Neuronal stem cell (in vitro differentiated cells): Measurements from ENCODE around the gene GPC2.

Experiments
- DNase-seq: peaks from one replicate; pipeline ENCODE4 v3.0.0-alpha.2; 2013; ENCODE audit warnings: low spot score
- H2AFZ ChIP-seq: one replicate; pipeline ENCODE4 v1.6.1; 2013; ENCODE audit warnings: mild to moderate bottlenecking, low read length, inconsistent platforms
- H2AK5ac ChIP-seq: 2 replicates; pipeline ENCODE4 v1.6.1; 2013; ENCODE audit warnings: low read depth, mild to moderate bottlenecking, inconsistent platforms, low read length, moderate library complexity, mixed read lengths
- H2BK120ac ChIP-seq: 2 replicates; pipeline ENCODE4 v1.6.1; 2013; ENCODE audit warnings: low read depth, mild to moderate bottlenecking, inconsistent platforms, low read length, moderate library complexity, mixed read lengths
- H2BK12ac ChIP-seq: one replicate; pipeline ENCODE4 v1.6.1; 2013; ENCODE audit warnings: low read length, inconsistent platforms
- H2BK15ac ChIP-seq: 2 replicates; pipeline ENCODE4 v1.6.1; 2013; ENCODE audit warnings: mild to moderate bottlenecking, low read length, inconsistent platforms, mixed read lengths
- H2BK5ac ChIP-seq: one replicate; pipeline ENCODE4 v1.6.1; 2013; ENCODE audit warnings: inconsistent platforms, mild to moderate bottlenecking, low read length, moderate library complexity
- H3K14ac ChIP-seq: one replicate; pipeline ENCODE4 v1.6.1; 2013; ENCODE audit warnings: low read length, inconsistent platforms
- H3K18ac ChIP-seq: 2 replicates; pipeline ENCODE4 v1.6.1; 2013; ENCODE audit warnings: low read length, inconsistent platforms
- H3K23ac ChIP-seq: 2 replicates; pipeline ENCODE4 v1.6.1; 2013; ENCODE audit warnings: low read depth, mild to moderate bottlenecking, mixed read lengths, low read length, inconsistent platforms; ENCODE audit not compliant: poor library complexity
- H3K27ac ChIP-seq: replicated peaks from 3 replicates; pipeline ENCODE4 v1.5.1; 2013; ENCODE audit warnings: low read length, inconsistent platforms
- H3K27me3 ChIP-seq, 3 experiments: 2 replicates each; pipeline ENCODE4 v1.6.1; 2013; ENCODE audit warnings: low read length in 3 of 3, mild to moderate bottlenecking in 2 of 3, inconsistent platforms in 1 of 3, low read depth in 1 of 3, mixed read lengths in 1 of 3, moderate library complexity in 1 of 3; ENCODE audit not compliant: control insufficient read depth in 3 of 3, insufficient read depth in 3 of 3
- H3K36me3 ChIP-seq, 2 donors: replicated peaks in 1 of 2; 2 replicates each; pipeline ENCODE4 v1.6.1; 2013; ENCODE audit warnings: low read length in 2 of 2; ENCODE audit not compliant: control insufficient read depth in 2 of 2, insufficient read depth in 2 of 2
- H3K4ac ChIP-seq: 2 replicates; pipeline ENCODE4 v1.6.1; 2013; ENCODE audit warnings: inconsistent platforms, mild to moderate bottlenecking, low read length, moderate library complexity
- H3K4me1 ChIP-seq, 2 donors: 1 replicate in 1 of 2; 2 replicates in 1 of 2; pipeline ENCODE4 v1.6.1; 2013; ENCODE audit warnings: low read length in 2 of 2, low read depth in 1 of 2; ENCODE audit not compliant: control insufficient read depth in 2 of 2, insufficient read depth in 1 of 2
- H3K4me2 ChIP-seq: one replicate; pipeline ENCODE4 v1.6.1; 2013; ENCODE audit warnings: mild to moderate bottlenecking, low read length, inconsistent platforms; ENCODE audit not compliant: insufficient read depth, poor library complexity, severe bottlenecking
- H3K4me3 ChIP-seq, 2 donors: 2 replicates each; pipeline ENCODE4 v1.5.1; 2013; ENCODE audit warnings: low read length in 2 of 2, mild to moderate bottlenecking in 2 of 2, inconsistent platforms in 1 of 2, moderate library complexity in 1 of 2
- H3K79me1 ChIP-seq: one replicate; pipeline ENCODE4 v1.6.1; 2013; ENCODE audit warnings: low read depth, mild to moderate bottlenecking, inconsistent platforms, low read length, moderate library complexity
- H3K9ac ChIP-seq: one replicate; pipeline ENCODE4 v1.6.1; 2013; ENCODE audit warnings: mild to moderate bottlenecking, low read depth, low read length, inconsistent platforms; ENCODE audit not compliant: poor library complexity
- H3K9me3 ChIP-seq, 2 donors: replicated peaks in 1 of 2; 2 replicates each; pipeline versions ENCODE3 to v1.6.1; 2013; ENCODE audit warnings: low read length in 2 of 2, mild to moderate bottlenecking in 2 of 2, inconsistent platforms in 1 of 2, low read depth in 1 of 2, mixed read lengths in 1 of 2, moderate library complexity in 1 of 2; ENCODE audit not compliant: control insufficient read depth in 2 of 2, insufficient read depth in 1 of 2
- H4K8ac ChIP-seq: one replicate; pipeline ENCODE4 v1.6.1; 2013; ENCODE audit warnings: low read depth, mild to moderate bottlenecking, inconsistent platforms, low read length, moderate library complexity
- H4K91ac ChIP-seq: one replicate; pipeline ENCODE4 v1.6.1; 2013; ENCODE audit warnings: low read length, low read depth, mild to moderate bottlenecking, inconsistent platforms; ENCODE audit not compliant: poor library complexity
- WGBS, 2 donors: extraction: QIAGEN DNeasy Blood & Tissue Kit; methylation state at CpG; one replicate each; pipeline ENCODE4 v1.1.7; 2013; ENCODE audit warnings: missing lambda C conversion rate in 2 of 2, mixed read lengths in 1 of 2; ENCODE audit not compliant: insufficient read length in 2 of 2, insufficient replicate concordance in 1 of 2; ENCODE audit errors: extremely low coverage in 2 of 2; 5-methylcytosine and 5-hydroxymethylcytosine counted together

Gene GPC2

DNA sequence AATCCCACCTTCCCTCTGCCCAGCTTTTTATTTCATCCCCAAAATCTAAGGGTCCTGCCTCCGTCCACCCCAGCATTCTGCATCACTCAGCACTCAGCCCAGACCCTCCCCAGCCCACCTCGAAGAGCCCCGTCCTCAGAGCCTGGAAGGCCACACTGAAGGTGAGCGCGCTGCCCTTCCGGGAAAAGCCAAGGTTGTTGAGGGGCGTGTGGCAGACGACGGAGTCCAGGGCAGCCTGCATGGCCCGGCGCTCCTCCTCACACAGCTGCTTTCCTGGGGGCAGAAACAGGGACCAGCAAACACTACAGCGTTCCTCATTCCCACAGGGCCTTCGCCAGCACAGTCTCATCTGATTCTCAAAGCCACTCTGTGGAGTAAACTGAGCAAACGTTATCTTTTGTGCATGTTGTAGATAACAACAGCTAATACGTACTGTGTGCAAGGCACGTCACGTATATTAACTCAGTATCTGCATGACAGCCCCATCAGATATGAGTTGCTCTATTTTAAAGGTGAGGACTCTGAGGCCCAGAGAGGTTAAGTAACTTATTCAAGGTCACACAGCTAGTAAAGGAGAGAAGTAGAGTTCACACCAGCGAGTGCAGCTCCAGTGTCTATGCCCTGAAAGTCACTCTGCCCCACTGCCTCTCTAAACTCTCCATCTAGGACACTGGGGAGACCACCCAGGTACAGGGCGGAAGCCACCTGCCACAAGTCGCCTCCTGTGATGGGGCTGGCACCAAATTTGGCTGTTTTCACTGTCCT is 21.4 kb downstream of the GPC2 start:
- H4K91ac ChIP-seq = no peak overlapping the region
- no peak overlapping the region for H3K14ac ChIP-seq
- H4K8ac ChIP-seq = no peak overlapping the region
- H2AK5ac ChIP-seq = no peak overlapping the region
- no peak overlapping the region for H2BK5ac ChIP-seq
- peaks cover 5 to 11% of the 10 kb centered on the region in 2 donors for H3K4me1 ChIP-seq
- H3K4me3 ChIP-seq = no peak overlapping the region
- WGBS, 2 donors = no CpG with 5 or more reads among the region's 20 CpGs
- H2BK120ac ChIP-seq = no peak overlapping the region
- H3K4me2 ChIP-seq = no peak overlapping the region
- no peak overlapping the region for H3K18ac ChIP-seq
- no peak overlapping the region for H3K23ac ChIP-seq
- H2BK15ac ChIP-seq = no peak overlapping the region
- no peak for DNase-seq
- H3K9ac ChIP-seq = no peak overlapping the region
- no peak overlapping the region for H2AFZ ChIP-seq
- H3K79me1 ChIP-seq = peaks cover 5% of the 10 kb centered on the region
- no peak overlapping the region for H2BK12ac ChIP-seq
- H3K27ac ChIP-seq = no peak overlapping the region
- H3K27me3 ChIP-seq = no peaks in the 10 kb centered on the region
- H3K36me3 ChIP-seq = peaks cover 24 to 61% of the 10 kb centered on the region in 2 donors
- H3K4ac ChIP-seq = no peak overlapping the region
- H3K9me3 ChIP-seq = no peaks in the 10 kb centered on the region

DNA sequence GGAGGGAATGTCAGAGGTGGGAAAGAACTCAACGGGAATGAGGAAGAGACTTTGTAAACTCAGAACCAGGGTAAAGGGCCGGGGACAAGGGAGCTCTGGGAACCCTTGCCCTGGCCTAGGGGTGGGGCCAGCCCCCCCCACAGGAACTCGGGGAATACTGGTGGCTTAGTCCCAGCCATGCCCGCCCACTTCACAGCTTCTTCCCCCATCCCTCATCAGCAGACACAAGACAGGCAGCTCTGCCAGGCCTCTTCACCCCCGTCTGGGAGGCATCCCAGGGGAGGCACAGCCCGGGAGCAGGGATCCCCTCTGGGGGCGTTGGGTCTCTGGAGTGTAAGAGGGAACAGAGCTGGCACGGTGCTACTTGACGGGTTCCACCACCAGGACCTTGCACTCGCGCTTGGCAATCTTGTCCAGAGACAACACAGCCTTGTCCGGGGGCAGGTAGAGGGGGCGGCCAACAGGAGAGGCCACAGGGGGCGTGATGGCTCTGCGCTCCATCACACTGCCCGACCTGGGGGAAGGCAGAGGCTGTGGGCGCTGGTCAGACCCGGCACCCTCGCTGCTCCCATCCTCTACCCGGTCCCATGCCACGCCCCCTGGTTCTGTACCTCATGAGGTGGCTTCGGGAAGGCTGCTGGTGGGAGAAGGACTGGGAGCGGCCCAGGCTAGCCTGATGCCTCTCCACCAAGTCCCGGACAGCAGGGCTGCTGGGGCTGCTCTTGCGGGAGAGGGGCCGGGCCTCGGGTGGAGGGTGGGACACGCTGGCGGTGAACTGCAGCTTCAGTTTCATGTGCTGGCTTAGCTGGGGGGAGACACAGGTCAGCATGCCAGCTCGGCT is 22.3 kb downstream of the GPC2 start:
- Histone ChIP-seq H2AFZ (no peak overlapping the region), H4K8ac (no peak overlapping the region), H3K4ac (no peak overlapping the region), H2BK120ac (no peak overlapping the region), H3K9me3 (no peaks in the 10 kb centered on the region), H3K27ac (no peak overlapping the region), H4K91ac (no peak overlapping the region), H2BK15ac (no peak overlapping the region), H3K9ac (no peak overlapping the region), H3K18ac (no peak overlapping the region), H3K79me1 (peaks cover 5% of the 10 kb centered on the region), H2BK12ac (no peak overlapping the region), H3K14ac (no peak overlapping the region), H3K4me2 (no peak overlapping the region), H2BK5ac (no peak overlapping the region), H3K36me3 (peaks cover 24 to 66% of the 10 kb centered on the region in 2 donors), H3K23ac (peak overlapping the region; percentile 48), H3K4me1 (peaks cover 5 to 12% of the 10 kb centered on the region in 2 donors), H3K27me3 (no peaks in the 10 kb centered on the region), H2AK5ac (no peak overlapping the region), H3K4me3 (peak overlapping the region in 1 of 2 donors; percentile 53)
- WGBS, 2 donors = no CpG with 5 or more reads among the region's 30 CpGs
- no peak for DNase-seq

DNA sequence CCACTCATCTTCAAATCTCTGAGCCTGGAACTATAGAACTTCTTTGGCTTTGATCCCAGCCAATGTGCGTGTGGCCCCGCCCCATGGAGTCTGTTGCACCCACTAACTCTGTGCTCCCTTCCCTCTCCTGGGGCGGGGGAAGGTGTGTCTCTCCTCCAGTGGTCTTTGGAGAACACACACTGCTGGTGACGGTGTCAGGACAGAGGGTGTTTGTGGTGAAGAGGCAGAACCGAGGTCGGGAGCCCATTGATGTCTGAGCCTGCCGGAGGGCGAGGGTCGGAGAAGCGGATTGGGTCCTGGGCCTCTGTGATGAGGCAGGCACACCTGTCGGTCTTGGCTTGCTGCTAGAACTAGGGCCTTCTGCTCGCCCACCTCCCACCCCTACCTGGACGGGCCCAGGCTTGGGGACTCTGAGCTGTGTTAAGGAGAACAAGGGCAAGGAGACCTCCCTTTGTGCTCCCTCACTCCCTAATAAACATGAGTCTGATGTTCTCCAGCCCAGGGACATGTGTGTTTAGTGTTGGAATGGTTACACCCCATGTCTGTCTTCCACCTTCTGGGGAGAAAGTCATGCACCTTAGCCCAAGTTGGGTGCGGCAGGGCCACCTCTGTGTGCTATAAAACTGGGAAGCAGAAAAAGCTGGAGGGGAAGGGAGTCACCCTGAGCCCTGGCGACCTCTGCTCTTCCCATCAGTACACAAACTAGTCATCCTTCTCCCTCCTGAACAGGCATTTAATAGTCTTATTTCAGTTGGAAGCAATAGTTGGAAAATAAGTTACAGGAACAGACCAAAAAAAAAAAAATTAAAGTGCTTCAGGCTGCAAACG is 23.3 kb downstream of the GPC2 start:
- DNase-seq = no peak
- no peak overlapping the region for H2BK15ac ChIP-seq
- H2AK5ac ChIP-seq = no peak overlapping the region
- peaks cover 24 to 66% of the 10 kb centered on the region in 2 donors for H3K36me3 ChIP-seq
- no peak overlapping the region for H4K8ac ChIP-seq
- H3K4me2 ChIP-seq = no peak overlapping the region
- H4K91ac ChIP-seq = no peak overlapping the region
- H3K14ac ChIP-seq = no peak overlapping the region
- H2BK12ac ChIP-seq = no peak overlapping the region
- H3K27ac ChIP-seq = no peak overlapping the region
- peaks cover 5 to 15% of the 10 kb centered on the region in 2 donors for H3K4me1 ChIP-seq
- no peak overlapping the region for H3K4me3 ChIP-seq
- H2BK120ac ChIP-seq = no peak overlapping the region
- H2AFZ ChIP-seq = no peak overlapping the region
- no peaks in the 10 kb centered on the region for H3K9me3 ChIP-seq
- no peak overlapping the region for H2BK5ac ChIP-seq
- no peak overlapping the region for H3K9ac ChIP-seq
- H3K4ac ChIP-seq = no peak overlapping the region
- peaks cover 7% of the 10 kb centered on the region for H3K79me1 ChIP-seq
- H3K27me3 ChIP-seq = no peaks in the 10 kb centered on the region
- H3K18ac ChIP-seq = no peak overlapping the region
- no CpG with 5 or more reads among the region's 16 CpGs for WGBS, 2 donors
- H3K23ac ChIP-seq = no peak overlapping the region
